ENCODE measurements around the gene DOCK3.
A peak's percentile ranks its signal among the peaks of the same experiment; 100 is the strongest.
"Not testable (repeated sequence)": the region's sequence is repeated elsewhere in the genome, so short reads cannot be mapped to it uniquely, and the experiment has no call there.

DOCK3 gene

DNA sequence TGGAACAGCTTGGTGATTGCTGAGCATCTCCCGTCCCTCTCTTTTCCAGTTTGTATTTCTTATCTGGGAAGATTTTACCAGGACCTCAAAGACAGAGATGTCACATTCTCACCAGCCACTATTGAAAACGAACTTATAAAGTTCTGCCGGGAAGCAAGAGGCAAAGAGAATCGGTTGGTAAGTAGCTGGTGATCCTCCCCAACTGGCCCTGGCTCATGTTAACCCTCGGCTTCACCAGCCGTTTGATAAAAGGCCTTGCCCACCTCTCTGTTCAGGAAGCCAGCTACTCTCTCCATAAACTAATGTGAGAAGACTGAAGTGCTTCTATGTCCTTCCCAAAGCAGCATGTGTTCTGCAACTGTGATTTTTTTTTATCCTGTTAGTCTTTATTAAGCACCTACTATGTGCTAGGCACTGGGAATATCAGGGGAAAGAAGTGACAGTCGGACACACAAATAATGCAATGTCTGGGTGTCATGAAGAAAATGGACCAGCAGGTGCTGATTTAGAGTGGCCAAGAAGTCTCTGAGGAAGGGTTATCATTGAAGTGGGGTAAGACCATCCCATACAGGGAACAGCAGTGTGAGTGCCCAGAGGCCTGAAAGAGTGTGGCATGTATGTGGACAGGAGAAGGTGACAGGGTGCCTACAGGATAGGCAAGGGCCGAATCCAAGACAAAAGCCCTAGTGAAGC, 711.6 kb downstream of the DOCK3 start:
- no peak for DNase-seq (ENCODE audit: low spot score)

DNA sequence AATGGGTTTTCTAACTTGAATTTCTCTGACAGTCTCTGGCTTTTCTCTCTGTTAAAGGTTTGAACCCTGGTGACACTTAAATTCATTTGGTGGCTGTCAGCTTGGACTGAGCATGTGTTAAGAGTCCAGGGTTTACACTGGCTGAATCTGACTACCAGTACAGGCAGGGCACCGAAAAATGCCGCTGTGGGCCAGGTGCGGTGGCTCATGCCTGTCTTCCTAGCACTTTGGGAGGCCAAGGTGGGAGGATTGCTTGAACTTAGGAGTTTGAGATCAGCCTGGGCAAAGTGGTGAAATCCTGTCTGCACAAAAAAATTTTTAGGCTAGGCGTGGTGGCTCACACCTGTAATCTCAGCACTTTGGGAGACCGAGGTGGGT, 712.1 kb downstream of the DOCK3 start:
- DNase-seq (ENCODE audit: low spot score), result no peak

DNA sequence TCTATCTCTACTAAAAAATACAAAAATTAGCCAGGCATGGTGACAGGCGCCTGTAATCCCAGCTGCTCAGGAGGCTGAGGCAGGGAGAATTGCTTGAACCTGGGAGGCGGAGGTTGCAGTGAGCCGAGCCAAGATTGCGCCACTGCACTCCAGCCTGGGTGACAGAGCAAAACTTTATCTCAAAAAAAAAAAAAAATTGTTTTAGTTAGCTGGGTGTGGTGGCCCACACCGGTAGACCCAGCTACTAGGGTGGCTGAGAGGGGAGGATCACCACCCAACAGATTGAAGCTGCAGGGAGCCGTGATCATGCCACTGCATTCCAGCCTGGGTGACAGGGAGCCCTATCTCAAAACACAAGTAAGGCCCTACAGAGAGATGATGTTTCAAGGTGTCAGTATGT, 712.6 kb downstream of the DOCK3 start:
- not testable (repeated sequence) for DNase-seq (ENCODE audit: low spot score)

DNA sequence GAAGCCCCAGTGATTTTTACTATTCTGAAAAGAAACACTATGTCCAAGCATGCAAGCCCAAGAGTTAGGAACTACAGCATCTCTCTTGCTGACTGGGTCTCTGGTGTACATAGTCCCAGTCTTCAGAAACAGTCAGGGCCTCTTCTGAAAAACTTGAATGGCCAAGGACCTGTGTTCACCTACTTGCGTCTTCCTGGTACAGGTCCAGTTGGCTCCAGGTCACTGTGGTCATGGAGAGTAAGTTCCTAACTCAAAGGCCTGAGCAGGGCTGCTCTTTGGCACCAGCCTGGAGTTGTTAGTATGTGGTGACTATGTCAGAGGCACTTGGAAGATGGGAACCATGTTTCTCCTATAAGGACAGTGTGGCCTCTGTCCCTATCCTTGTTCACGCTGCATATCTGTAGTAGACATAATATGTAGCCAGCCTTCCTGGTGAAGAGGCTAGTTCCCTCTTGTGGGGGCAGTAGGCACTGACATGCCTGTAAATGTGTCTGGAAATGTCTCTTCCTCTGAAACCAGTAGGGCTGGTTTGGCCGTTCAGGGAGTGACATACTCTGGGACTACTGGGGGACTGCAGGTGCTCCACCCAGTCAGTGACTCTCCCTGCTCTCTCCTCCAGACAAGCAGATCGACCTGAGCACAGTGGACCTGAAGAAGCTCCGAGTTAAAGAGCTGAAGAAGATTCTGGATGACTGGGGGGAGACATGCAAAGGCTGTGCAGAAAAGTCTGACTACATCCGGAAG, 713.7 kb downstream of the DOCK3 start:
- peak; percentile 38 for DNase-seq (ENCODE audit: low spot score)

DNA sequence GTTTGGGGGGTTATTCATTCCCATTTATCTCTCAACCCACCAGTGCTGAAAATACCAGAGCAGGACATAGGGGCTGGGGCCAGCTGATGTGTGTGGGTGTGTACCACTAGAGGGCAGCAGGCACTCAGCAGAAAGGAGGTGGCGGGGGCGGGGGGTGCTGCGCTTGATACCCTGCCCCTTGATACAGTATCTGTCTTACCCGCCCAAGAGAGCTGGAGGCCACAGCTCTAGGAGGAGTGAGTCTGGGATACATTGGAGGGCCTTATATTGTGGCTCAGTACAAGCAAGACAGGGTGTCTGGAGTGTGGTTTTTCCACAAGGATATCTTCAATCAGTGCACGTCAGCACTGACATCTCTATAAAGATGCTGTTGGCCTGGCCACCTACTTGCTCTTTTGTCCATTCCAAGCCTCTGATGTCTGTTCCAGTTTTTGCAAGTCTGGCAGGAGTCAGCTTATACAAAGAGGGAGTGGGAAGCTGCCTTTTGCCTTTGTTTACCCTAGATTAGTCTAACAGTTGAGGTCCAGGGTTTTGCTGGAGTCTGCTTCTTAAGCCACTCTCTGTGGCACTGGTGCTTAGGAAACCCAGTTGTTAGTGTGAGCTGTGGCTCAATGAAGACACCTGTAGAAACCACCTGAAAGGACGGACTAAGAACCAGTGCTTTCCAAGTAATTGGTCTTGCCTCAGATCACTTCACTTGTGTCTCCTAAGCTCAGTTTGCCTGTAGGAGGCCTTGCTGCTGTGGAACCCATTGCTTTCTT, 714.9 kb downstream of the DOCK3 start:
- DNase-seq (ENCODE audit: low spot score), result peak; percentile 61

DNA sequence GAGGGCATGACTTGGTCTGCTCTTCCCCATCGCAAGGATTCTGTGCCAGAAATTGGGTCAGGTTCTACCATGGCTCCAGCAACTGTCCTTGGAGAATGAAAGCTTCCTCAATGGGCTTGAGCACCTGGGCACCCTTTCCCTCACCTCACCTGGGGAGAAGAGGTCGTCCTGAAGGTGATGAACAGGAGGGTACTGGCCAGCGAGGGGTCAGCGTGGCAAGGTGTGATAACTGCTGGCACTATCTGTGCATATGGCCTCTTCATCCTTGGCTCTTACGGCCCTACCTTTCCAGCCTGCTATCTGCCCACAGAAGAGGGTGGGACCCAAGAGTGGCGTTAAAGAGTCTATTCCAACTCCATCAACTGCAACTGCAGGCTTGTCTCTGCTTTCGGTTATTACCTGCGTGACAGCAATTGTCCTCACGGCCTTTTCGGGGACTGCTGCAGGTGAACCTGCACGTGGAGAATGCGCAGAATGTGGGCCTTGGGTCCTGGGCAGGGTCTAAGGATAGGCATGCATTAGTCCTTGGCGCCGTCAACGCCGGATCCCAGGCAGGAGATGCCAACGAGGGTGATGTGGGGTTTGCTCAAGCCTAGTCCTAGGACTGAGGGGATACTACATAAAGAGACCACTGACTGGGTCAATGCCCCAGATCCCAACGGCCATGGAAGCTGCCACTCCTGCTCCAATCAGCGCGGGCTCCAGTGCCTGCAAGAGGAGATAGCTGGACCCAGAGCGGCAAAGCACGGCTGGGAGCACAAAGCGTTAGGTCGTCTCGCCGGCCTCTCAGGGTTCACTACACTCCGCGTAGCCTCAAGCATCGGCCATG, 715.7 kb downstream of the DOCK3 start:
- no peak for DNase-seq (ENCODE audit: low spot score)

DNA sequence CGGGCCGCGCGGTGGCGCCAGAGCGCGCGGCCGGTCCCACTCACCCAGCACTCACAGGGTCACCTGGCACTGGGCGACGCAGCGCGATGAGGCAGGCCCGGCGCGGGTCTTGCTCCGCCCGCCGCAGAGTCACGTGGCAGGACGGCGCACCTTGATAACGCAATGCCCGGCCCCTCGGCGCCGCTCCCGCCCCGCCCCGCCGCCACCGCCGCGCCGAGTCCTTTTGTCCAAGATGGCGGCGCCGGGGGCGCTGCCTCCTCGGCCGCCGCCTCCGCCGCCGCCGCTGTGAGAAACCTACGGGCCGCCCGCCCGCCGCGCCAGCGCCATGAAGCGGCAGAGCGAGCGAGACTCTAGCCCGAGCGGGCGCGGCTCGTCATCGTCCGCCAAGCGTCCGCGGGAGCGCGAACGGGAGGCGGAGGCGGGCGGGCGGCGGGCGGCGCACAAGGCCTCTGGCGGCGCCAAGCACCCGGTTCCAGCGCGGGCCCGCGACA, 716.4 kb downstream of the DOCK3 start, which contains the start of gene RBM15B:
Gene RBM15B (plus strand): TSS at position 211 of the 491 bp plus-strand sequence. CDS start 115 bp downstream, at position 326.
- peak; percentile 91 for DNase-seq (ENCODE audit: low spot score)

DNA sequence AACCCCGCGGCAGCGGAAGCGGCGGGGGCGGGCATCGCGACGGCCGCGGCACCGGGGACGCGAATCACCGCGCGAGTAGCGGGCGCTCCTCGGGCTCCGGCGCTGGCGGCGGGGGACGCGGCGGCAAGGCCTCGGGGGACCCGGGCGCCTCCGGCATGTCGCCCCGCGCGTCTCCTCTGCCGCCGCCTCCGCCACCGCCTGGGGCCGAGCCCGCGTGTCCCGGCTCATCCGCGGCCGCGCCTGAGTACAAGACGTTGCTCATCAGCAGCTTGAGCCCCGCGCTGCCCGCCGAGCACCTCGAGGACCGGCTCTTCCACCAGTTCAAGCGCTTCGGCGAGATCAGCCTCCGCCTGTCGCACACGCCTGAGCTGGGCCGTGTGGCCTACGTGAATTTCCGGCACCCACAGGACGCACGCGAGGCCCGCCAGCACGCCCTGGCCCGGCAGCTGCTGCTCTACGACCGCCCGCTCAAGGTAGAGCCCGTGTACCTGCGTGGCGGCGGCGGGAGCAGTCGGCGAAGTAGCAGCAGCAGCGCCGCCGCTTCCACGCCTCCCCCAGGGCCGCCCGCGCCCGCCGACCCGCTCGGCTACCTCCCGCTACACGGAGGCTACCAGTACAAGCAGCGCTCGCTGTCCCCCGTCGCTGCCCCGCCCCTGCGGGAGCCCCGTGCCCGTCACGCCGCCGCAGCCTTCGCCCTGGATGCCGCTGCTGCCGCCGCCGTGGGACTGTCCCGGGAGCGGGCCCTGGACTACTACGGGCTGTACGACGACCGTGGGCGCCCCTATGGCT, 717.0 kb downstream of the DOCK3 start:
- DNase-seq (ENCODE audit: low spot score), result no peak

DNA sequence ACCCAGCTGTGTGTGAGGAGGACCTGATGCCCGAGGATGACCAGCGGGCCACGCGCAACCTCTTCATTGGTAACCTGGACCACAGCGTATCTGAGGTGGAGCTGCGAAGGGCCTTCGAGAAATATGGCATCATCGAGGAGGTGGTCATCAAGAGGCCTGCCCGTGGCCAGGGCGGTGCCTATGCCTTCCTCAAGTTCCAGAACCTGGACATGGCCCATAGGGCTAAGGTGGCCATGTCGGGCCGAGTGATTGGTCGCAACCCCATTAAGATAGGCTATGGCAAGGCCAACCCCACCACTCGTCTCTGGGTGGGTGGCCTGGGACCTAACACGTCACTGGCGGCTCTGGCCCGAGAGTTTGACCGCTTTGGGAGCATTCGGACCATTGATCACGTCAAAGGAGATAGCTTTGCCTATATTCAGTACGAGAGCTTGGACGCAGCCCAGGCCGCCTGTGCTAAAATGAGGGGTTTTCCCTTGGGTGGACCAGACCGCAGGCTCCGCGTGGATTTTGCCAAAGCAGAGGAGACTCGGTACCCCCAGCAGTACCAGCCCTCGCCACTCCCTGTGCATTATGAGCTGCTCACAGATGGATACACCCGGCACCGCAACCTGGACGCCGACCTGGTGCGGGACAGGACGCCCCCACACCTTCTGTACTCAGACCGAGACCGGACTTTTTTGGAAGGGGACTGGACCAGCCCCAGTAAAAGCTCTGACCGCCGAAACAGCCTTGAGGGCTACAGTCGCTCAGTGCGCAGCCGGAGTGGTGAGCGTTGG, 717.8 kb downstream of the DOCK3 start:
- DNase-seq (ENCODE audit: low spot score), result no peak

DNA sequence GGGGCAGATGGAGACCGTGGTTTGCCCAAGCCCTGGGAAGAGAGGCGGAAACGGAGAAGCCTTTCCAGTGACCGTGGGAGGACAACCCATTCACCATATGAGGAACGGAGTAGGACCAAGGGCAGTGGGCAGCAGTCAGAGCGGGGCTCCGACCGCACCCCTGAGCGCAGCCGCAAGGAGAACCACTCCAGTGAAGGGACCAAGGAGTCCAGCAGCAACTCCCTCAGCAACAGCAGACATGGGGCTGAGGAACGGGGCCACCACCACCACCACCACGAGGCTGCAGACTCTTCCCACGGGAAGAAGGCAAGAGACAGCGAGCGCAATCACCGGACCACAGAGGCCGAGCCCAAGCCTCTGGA, 718.4 kb downstream of the DOCK3 start:
- DNase-seq (ENCODE audit: low spot score), result no peak

DNA sequence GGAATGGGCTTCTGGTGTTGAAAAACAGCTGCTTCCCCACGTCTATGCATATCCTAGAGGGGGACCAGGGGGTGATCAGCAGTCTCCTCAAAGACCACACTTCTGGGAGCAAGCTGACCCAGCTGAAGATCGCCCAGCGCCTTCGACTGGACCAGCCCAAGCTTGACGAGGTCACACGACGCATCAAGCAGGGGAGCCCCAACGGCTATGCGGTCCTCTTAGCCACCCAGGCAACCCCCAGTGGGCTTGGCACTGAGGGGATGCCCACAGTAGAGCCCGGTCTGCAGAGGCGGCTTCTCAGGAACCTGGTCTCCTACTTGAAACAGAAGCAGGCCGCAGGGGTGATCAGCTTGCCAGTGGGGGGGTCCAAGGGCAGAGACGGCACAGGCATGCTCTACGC, 718.8 kb downstream of the DOCK3 start:
- no peak for DNase-seq (ENCODE audit: low spot score)

DNA sequence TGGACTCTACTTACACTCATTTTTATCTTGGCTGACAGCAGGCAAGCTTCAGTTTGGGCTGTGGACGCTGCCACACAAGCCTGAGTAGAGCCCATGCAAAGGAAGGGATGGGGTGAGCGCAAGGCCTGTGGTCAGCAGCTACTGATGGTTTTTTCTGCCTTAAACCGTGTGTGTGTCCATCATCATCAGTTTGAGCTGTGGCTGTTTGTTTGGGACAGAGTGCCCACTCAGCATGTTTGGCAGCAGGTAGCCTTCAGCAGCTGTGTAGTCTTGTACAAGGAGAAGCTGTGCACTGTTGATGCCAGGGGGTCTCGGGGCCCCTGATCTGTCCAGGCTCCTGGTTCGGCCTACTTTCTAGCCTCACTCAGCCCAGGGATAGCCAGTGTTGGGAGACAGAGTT, 719.8 kb downstream of the DOCK3 start:
- DNase-seq (ENCODE audit: low spot score), result no peak

DNA sequence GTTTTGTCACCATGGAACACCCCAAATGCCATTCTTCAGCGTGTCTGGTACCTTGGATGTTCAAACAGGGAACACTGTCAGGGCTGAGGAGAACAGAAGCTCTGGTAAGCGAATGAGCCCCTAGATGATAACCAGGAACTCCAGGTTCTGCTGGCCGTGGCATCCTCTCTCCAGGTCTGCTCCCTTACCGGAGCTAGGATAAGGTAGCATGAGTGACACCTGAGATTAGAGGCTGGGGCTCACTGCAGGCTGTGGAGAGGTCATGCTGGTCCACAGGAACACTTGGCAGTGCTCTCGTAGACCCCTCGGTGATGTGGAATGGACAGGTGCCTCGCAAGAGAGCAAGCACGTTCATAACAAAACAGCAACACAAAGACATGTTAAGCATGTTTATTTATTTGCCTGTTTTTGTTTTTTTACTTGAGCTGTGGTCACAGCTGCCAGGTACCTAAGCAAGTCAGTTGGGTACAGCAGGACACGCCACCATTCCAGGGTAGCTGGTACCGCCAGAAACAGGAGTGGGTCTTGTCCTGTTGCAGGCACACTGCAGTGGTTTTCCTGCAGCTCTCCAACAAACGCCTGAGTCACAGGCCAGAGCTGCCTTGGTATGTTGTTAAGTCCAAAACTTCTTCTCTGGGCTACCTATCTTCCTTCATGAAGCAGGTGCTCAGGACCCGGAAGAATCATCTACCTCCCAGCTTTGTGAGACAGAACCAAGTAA, 720.9 kb downstream of the DOCK3 start:
- no peak for DNase-seq (ENCODE audit: low spot score)

DNA sequence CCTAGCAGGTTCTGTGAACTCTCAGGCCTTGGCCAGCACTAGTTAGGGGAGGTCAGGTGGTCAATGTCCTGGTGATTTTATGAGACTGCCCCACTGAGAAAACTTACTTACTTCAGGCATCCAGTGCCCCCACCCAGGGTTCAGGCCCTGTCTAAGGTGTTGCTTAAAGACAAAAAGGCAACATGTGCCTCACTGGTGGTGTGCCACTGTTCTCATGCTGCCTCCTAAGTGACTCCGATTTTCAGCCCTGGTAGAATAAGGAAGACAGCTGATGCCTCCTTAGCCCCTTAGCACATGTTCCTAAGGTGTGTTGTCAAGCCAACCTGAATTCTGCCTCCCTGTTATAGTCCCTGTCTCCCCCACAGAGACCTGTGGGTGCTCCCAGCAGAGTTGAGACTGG, 721.7 kb downstream of the DOCK3 start:
- no peak for DNase-seq (ENCODE audit: low spot score)

DNA sequence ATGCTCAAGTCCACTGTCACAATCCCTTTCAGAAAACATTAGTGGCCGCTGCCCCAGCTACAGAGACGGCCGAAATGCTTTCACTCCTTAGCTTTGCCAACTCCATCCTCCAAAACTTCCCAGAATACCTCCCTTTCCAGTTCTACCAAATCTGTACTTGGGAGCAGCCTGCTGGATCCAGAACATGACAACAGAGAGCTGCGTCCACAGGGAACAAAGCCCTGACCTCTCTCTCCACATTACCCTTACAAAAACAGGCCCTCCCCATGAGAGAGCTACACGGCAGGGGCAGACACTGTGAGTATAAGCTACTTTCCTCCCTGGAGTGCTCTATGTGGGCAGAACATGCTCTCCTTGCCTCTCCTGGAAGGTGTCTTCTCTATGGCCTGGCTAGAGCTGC, 722.7 kb downstream of the DOCK3 start:
- DNase-seq (ENCODE audit: low spot score), result no peak

DNA sequence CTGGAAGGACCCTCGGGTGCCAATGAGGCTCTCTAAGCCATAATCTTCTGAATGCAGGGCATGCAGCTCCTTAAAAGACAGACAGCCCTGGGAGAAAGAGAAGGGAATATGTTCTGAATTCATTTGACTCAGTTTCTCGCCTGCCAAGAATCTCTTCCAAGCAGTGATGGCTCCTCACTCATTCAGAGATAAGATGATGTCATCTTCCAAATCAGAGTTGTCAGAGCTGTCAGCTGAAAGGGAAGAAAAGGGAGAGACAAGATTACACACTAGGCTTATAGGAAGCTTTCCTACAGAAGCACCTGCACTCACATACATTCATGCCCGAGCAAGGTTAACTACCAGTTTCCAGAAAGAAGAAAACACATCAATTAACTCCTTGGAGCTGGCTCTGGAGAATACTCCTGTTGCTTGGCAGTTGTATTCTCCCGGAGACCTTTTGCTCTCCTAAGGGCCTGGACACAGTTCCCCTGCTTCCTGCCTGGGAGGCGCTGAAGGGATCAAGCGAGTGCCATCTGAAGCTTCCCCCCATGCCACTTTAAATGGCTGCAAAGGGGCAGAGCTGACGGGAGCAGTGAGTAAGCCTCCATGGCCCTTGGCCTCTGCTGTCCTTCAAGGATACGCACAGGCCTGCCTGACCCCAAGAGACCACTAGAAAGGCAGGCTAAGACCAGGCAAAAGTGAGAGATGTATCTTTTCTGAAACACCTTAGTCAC, 724.0 kb downstream of the DOCK3 start:
- no peak for DNase-seq (ENCODE audit: low spot score)

DNA sequence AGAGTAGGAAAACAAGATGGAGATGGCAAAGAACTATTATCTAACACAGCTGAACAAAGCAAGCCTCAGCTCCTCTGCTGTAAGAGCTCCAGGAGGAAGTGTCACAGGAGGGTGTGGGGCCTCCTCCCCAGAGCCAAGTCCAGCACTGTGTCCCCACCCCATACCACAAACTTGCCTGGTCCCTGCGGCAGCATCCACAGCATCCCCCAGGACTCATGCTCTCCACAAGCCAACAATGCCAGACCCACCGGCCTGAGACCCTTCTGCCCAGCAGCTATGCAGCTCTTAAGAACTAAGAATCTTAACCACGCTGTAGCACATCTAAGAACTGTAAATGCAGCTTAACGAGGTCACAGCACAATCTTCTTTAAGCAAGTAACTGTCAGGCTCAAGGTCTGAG, 725.4 kb downstream of the DOCK3 start:
- no peak for DNase-seq (ENCODE audit: low spot score)

DNA sequence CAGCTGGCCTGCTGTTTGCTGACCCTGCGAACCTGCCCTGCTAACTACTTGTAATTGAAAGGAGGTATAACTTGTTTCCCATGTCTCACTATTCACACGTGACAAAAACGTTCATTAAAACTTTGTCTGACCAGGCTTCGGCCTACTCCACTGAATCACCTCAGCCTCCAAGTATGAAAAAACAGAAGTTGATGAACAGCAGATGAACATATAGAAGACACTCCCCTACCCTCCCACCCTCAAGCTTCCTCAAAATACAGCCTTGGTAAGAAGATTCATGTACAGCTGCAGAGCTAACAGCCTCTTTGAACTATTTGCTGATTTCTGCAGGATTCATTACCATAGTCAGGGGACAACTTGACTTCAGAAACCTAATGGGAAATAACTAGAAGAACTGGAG, 727.0 kb downstream of the DOCK3 start:
- DNase-seq (ENCODE audit: low spot score), result no peak

DNA sequence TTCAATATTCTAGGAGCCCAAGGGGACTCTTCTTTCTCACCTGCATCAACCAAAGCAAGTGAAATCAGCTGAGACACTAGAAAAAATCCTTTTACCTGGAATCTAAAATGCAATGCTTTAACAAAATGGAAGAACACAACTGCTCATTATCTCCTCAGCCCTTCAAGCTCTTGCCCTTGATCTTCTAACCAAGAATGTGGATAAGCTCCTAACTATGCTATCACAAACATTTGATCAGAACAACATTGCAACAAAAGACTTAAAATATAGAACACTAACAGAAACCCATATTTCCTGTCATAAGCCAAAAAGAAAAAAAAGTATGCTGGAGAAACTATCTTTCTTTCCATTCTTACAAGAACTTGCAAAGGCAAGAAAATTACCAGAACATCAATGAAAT, 728.9 kb downstream of the DOCK3 start:
- DNase-seq (ENCODE audit: low spot score), result no peak

Measured in NAMALWA (cell line).